Mucosa of stomach (tissue), 1 donor: ENCODE data around the gene SPOCK3.

Experiments used
- H3K27me3 ChIP-seq: one replicate; pipeline ENCODE4 v1.7.0; 2013; ENCODE audit warnings: mild to moderate bottlenecking, low read length; ENCODE audit not compliant: control insufficient read depth, insufficient read depth
- H3K36me3 ChIP-seq: one replicate; pipeline ENCODE4 v1.7.0; 2013; ENCODE audit warnings: low read length; ENCODE audit not compliant: control insufficient read depth, insufficient read depth
- H3K4me1 ChIP-seq: one replicate; pipeline ENCODE4 v1.7.0; 2013; ENCODE audit warnings: mild to moderate bottlenecking, low read length; ENCODE audit not compliant: control insufficient read depth, insufficient read depth
- H3K4me3 ChIP-seq: one replicate; pipeline ENCODE4 v1.7.0; 2013; ENCODE audit warnings: low read length
- H3K9ac ChIP-seq: one replicate; pipeline ENCODE4 v1.7.0; 2013; ENCODE audit warnings: mild to moderate bottlenecking, low read length, moderate library complexity
- H3K9me3 ChIP-seq: one replicate; pipeline ENCODE4 v1.7.0; 2013; ENCODE audit warnings: mild to moderate bottlenecking, low read length, moderate library complexity; ENCODE audit not compliant: control insufficient read depth
- donor health status: Pancreatic carcinoma.

The SPOCK3 gene

GRCh38 chr4:167025670-167026069, 208.6 kb downstream of the SPOCK3 start:
- H3K4me3 ChIP-seq = no peak overlapping the region
- no peaks in the 10 kb centered on the region for H3K36me3 ChIP-seq
- H3K9ac ChIP-seq = no peak overlapping the region
- H3K27me3 ChIP-seq = no peaks in the 10 kb centered on the region
- H3K4me1 ChIP-seq = no peaks in the 10 kb centered on the region
- H3K9me3 ChIP-seq = no peaks in the 10 kb centered on the region

GRCh38 chr4:167023364-167023925, 210.8 kb downstream of the SPOCK3 start:
- Histone ChIP-seq H3K4me3 (no peak overlapping the region), H3K9ac (no peak overlapping the region), H3K9me3 (no peaks in the 10 kb centered on the region), H3K27me3 (no peaks in the 10 kb centered on the region), H3K36me3 (no peaks in the 10 kb centered on the region), H3K4me1 (no peaks in the 10 kb centered on the region)

GRCh38 chr4:167021545-167022155, 212.6 kb downstream of the SPOCK3 start:
- Histone ChIP-seq H3K9ac (no peak overlapping the region), H3K4me1 (no peaks in the 10 kb centered on the region), H3K9me3 (no peaks in the 10 kb centered on the region), H3K4me3 (no peak overlapping the region), H3K27me3 (no peaks in the 10 kb centered on the region), H3K36me3 (no peaks in the 10 kb centered on the region)

GRCh38 chr4:167020410-167020809, 213.9 kb downstream of the SPOCK3 start:
- Histone ChIP-seq H3K4me3 (no peak overlapping the region), H3K27me3 (no peaks in the 10 kb centered on the region), H3K9me3 (no peaks in the 10 kb centered on the region), H3K4me1 (no peaks in the 10 kb centered on the region), H3K9ac (no peak overlapping the region), H3K36me3 (no peaks in the 10 kb centered on the region)

- Histone ChIP-seq H3K4me1 (no peaks in the 10 kb centered on the region), H3K9ac (no peak overlapping the region), H3K9me3 (no peaks in the 10 kb centered on the region), H3K36me3 (no peaks in the 10 kb centered on the region), H3K4me3 (no peak overlapping the region), H3K27me3 (no peaks in the 10 kb centered on the region)
These were observed 219.3 kb downstream of the SPOCK3 start for GRCh38 chr4:167014944-167015343.

GRCh38 chr4:167003326-167003725, 231.0 kb downstream of the SPOCK3 start:
- Histone ChIP-seq H3K36me3 (no peaks in the 10 kb centered on the region), H3K4me3 (no peak overlapping the region), H3K27me3 (no peaks in the 10 kb centered on the region), H3K4me1 (no peaks in the 10 kb centered on the region), H3K9me3 (no peaks in the 10 kb centered on the region), H3K9ac (no peak overlapping the region)

GRCh38 chr4:167000141-167000852, 234.0 kb downstream of the SPOCK3 start:
- no peak overlapping the region for H3K4me3 ChIP-seq
- no peaks in the 10 kb centered on the region for H3K4me1 ChIP-seq
- H3K36me3 ChIP-seq = no peaks in the 10 kb centered on the region
- no peak overlapping the region for H3K9ac ChIP-seq
- H3K27me3 ChIP-seq = no peaks in the 10 kb centered on the region
- no peaks in the 10 kb centered on the region for H3K9me3 ChIP-seq

GRCh38 chr4:166996216-166996615, 238.1 kb downstream of the SPOCK3 start:
- no peaks in the 10 kb centered on the region for H3K9me3 ChIP-seq
- no peaks in the 10 kb centered on the region for H3K36me3 ChIP-seq
- H3K27me3 ChIP-seq = no peaks in the 10 kb centered on the region
- H3K4me3 ChIP-seq = no peak overlapping the region
- H3K4me1 ChIP-seq = no peaks in the 10 kb centered on the region
- no peak overlapping the region for H3K9ac ChIP-seq

- H3K4me3 ChIP-seq = no peak overlapping the region
- H3K9ac ChIP-seq = no peak overlapping the region
- H3K9me3 ChIP-seq = no peaks in the 10 kb centered on the region
- H3K36me3 ChIP-seq = no peaks in the 10 kb centered on the region
- no peaks in the 10 kb centered on the region for H3K27me3 ChIP-seq
- H3K4me1 ChIP-seq = no peaks in the 10 kb centered on the region
These were observed 239.6 kb downstream of the SPOCK3 start for GRCh38 chr4:166994686-166995085.

- Histone ChIP-seq H3K27me3 (no peaks in the 10 kb centered on the region), H3K9me3 (no peaks in the 10 kb centered on the region), H3K4me3 (no peak overlapping the region), H3K36me3 (no peaks in the 10 kb centered on the region), H3K9ac (no peak overlapping the region), H3K4me1 (no peaks in the 10 kb centered on the region)
These were observed 243.2 kb downstream of the SPOCK3 start for GRCh38 chr4:166991006-166991561.

GRCh38 chr4:166989886-166990285, 244.4 kb downstream of the SPOCK3 start:
- H3K9ac ChIP-seq = no peak overlapping the region
- no peaks in the 10 kb centered on the region for H3K9me3 ChIP-seq
- H3K4me3 ChIP-seq = no peak overlapping the region
- no peaks in the 10 kb centered on the region for H3K4me1 ChIP-seq
- H3K36me3 ChIP-seq = no peaks in the 10 kb centered on the region
- H3K27me3 ChIP-seq = no peaks in the 10 kb centered on the region

- Histone ChIP-seq H3K4me3 (no peak overlapping the region), H3K27me3 (no peaks in the 10 kb centered on the region), H3K4me1 (no peaks in the 10 kb centered on the region), H3K9ac (no peak overlapping the region), H3K9me3 (no peaks in the 10 kb centered on the region), H3K36me3 (no peaks in the 10 kb centered on the region)
These were observed 247.3 kb downstream of the SPOCK3 start for GRCh38 chr4:166987026-166987425.
